Measurements from ENCODE around the gene ASTN2. TPM values are rescaled to one million over a fixed set of nuclear protein-coding genes. Genes with fewer than 3 reads are reported as not detected.

Gene ASTN2
- polyA plus RNA-seq, 2 of the 4 experiments (the other 2 are of a cell fraction), result 5.8 to 11.6 TPM

DNA sequence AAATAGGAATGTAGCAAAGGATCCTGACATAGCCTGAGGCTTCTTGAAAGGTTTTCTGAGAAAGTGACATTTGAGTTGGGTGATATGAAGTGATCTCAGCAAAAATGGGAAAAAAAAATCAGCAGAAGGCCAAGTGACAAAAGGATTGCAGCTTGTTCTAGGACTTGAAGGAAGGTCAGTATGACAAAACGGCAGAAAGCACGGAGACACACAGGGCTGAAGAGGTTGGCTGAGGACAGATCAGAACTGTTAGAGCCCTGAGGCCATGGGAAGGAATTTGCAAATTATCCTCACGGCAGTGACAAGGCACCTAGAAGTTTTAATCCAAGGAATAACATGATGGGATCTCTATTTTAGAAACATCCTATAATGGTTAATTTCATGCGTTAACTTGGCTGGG lies 696.7 kb downstream of the ASTN2 start:
- FAIRE-seq, result no peak
- DNase-seq (ENCODE audit: low read depth in 1 of 2, low spot score in 1 of 2), result no peak
- no peak for TF ChIP-seq ZSCAN20 (CRISPR knock-in tag; IDR thresholded peaks at IDR 0.05)
- TF ChIP-seq NR3C1 (IDR thresholded peaks at IDR 0.05), result no peak
- TF ChIP-seq CBX2 (IDR thresholded peaks at IDR 0.05; ENCODE audit: borderline replicate concordance, low read depth), result no peak
- TF ChIP-seq NFE2L2 (conservative IDR thresholded peaks at IDR 0.05; ENCODE audit: low read length), result no peak
- TF ChIP-seq EHMT2 (IDR thresholded peaks at IDR 0.05; ENCODE audit: low read depth), result no peak
- no peak for TF ChIP-seq BHLHE40 (IDR thresholded peaks at IDR 0.05; ENCODE audit: low read depth, low read length)
- no peak for TF ChIP-seq FOSB (CRISPR knock-in tag; IDR thresholded peaks at IDR 0.05)
- no peak for TF ChIP-seq MYC (IDR thresholded peaks at IDR 0.05; ENCODE audit: borderline replicate concordance, low read length)
- TF ChIP-seq TP53 (CRISPR knock-in tag; IDR thresholded peaks at IDR 0.05), result no peak
- TF ChIP-seq FOXS1 (CRISPR knock-in tag; IDR thresholded peaks at IDR 0.05), result no peak
- TF ChIP-seq POLR2AphosphoS2 (conservative IDR thresholded peaks at IDR 0.05; ENCODE audit: low read length), result no peak
- no peak for TF ChIP-seq HMGXB4 (CRISPR knock-in tag; IDR thresholded peaks at IDR 0.05; ENCODE audit: borderline replicate concordance)
- no peak for TF ChIP-seq ESRRA (IDR thresholded peaks at IDR 0.05; ENCODE audit: borderline replicate concordance, low read length)
- TF ChIP-seq CHD4 (IDR thresholded peaks at IDR 0.05; ENCODE audit: borderline replicate concordance), result no peak
- no peak for TF ChIP-seq RARB (CRISPR knock-in tag; IDR thresholded peaks at IDR 0.05)
- TF ChIP-seq EHF (CRISPR knock-in tag; IDR thresholded peaks at IDR 0.05), result no peak
- POLR2A ChIA-PET, result no interaction called here
- no peaks in the 10 kb centered on the region for H3K9me3 ChIP-seq
- CTCF ChIA-PET, result interaction anchor here (1.7 kb wide), 1 partner anchor 18 kb away, joined by 3 read pairs; no protein-coding TSS in a partner anchor
- H3K4me1 ChIP-seq, result no peaks in the 10 kb centered on the region
- no peak overlapping the region for H3K4me2 ChIP-seq
- 76% methylated on average over 4 of the region's 4 CpGs for WGBS (ENCODE audit: missing lambda C conversion rate)
- no peak for ATAC-seq
- H3K4me3 ChIP-seq, result no peak overlapping the region
- H3K27ac ChIP-seq, result no peak overlapping the region

- ATAC-seq (no peak), FAIRE-seq (no peak), DNase-seq (ENCODE audit: low read depth in 1 of 2, low spot score in 1 of 2) (no peak)
- Histone ChIP-seq H3K4me2 (no peak overlapping the region), H3K27ac (no peak overlapping the region), H3K4me3 (no peak overlapping the region), H3K4me1 (no peaks in the 10 kb centered on the region), H3K9me3 (no peaks in the 10 kb centered on the region)
- 49% methylated on average over 7 of the region's 7 CpGs for WGBS (ENCODE audit: missing lambda C conversion rate)
- POLR2A ChIA-PET, result no interaction called here
- CTCF ChIA-PET, result interaction anchor here (1.7 kb wide), 1 partner anchor 19 kb away, joined by 3 read pairs; no protein-coding TSS in a partner anchor
- TF ChIP-seq ESRRA (IDR thresholded peaks at IDR 0.05; ENCODE audit: borderline replicate concordance, low read length) (no peak), MAX (IDR thresholded peaks at IDR 0.05) (no peak), BHLHE40 (IDR thresholded peaks at IDR 0.05; ENCODE audit: low read depth, low read length) (no peak), NPAS2 (CRISPR knock-in tag; IDR thresholded peaks at IDR 0.05; ENCODE audit: borderline replicate concordance) (no peak), ZC3H11A (IDR thresholded peaks at IDR 0.05) (no peak), ZFP36 (IDR thresholded peaks at IDR 0.05; ENCODE audit: borderline replicate concordance, partially characterized antibody) (no peak), RFX5 (IDR thresholded peaks at IDR 0.05) (no peak), HEYL (CRISPR knock-in tag; IDR thresholded peaks at IDR 0.05) (no peak), JUNB (IDR thresholded peaks at IDR 0.05) (no peak), HOXA7 (CRISPR knock-in tag; IDR thresholded peaks at IDR 0.05) (no peak), KDM5A (IDR thresholded peaks at IDR 0.05) (no peak), FOSL2 (IDR thresholded peaks at IDR 0.05) (no peak), FOSL2 (CRISPR knock-in tag; IDR thresholded peaks at IDR 0.05) (no peak), CBX8 (IDR thresholded peaks at IDR 0.05) (no peak), MAFK (IDR thresholded peaks at IDR 0.05; ENCODE audit: partially characterized antibody) (no peak), PHF8 (IDR thresholded peaks at IDR 0.05; ENCODE audit: borderline replicate concordance, low read depth) (no peak)
- TF ChIP-seq, protein P1, sequence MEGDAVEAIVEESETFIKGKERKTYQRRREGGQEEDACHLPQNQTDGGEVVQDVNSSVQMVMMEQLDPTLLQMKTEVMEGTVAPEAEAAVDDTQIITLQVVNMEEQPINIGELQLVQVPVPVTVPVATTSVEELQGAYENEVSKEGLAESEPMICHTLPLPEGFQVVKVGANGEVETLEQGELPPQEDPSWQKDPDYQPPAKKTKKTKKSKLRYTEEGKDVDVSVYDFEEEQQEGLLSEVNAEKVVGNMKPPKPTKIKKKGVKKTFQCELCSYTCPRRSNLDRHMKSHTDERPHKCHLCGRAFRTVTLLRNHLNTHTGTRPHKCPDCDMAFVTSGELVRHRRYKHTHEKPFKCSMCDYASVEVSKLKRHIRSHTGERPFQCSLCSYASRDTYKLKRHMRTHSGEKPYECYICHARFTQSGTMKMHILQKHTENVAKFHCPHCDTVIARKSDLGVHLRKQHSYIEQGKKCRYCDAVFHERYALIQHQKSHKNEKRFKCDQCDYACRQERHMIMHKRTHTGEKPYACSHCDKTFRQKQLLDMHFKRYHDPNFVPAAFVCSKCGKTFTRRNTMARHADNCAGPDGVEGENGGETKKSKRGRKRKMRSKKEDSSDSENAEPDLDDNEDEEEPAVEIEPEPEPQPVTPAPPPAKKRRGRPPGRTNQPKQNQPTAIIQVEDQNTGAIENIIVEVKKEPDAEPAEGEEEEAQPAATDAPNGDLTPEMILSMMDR (IDR thresholded peaks at IDR 0.05), result no peak
- TF ChIP-seq, protein P2, sequence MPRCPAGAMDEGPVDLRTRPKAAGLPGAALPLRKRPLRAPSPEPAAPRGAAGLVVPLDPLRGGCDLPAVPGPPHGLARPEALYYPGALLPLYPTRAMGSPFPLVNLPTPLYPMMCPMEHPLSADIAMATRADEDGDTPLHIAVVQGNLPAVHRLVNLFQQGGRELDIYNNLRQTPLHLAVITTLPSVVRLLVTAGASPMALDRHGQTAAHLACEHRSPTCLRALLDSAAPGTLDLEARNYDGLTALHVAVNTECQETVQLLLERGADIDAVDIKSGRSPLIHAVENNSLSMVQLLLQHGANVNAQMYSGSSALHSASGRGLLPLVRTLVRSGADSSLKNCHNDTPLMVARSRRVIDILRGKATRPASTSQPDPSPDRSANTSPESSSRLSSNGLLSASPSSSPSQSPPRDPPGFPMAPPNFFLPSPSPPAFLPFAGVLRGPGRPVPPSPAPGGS (IDR thresholded peaks at IDR 0.05), result no peak
These were observed 697.7 kb downstream of the ASTN2 start for GRCh38 chr9:116717150-116717549.
